Transverse colon (tissue), 4 donors: ENCODE measurements around the gene C17orf75. TPM values are rescaled to one million over a fixed set of nuclear protein-coding genes. Genes with fewer than 3 reads are reported as not detected.

Experiments used
- DNase-seq: peaks from one replicate; pipeline ENCODE4 v3.0.0-alpha.2; 2019
- H3K27ac ChIP-seq, 4 donors: fragments of 200-600 bp; sonication (generic); 2 replicates each; pipeline ENCODE4 v1.5.1; 2016 to 2018; ENCODE audit warnings: inconsistent platforms in 4 of 4
- H3K27me3 ChIP-seq: fragments of 200-600 bp; sonication (generic); 2 replicates; pipeline ENCODE4 v1.5.1; 2017; ENCODE audit warnings: inconsistent platforms
- H3K36me3 ChIP-seq, 4 donors: fragments of 200-600 bp; sonication (generic); 2 replicates each; pipeline ENCODE4 v1.5.1; 2017 to 2019; ENCODE audit warnings: inconsistent platforms in 4 of 4
- H3K4me1 ChIP-seq, 4 donors: fragments of 200-600 bp; sonication (generic); 2 replicates each; pipeline ENCODE4 v1.5.1; 2017 to 2020; ENCODE audit warnings: inconsistent platforms in 4 of 4
- H3K4me3 ChIP-seq, 4 donors: fragments of 200-600 bp; sonication (generic); 1 replicate in 1 of 4; 2 replicates in 3 of 4; pipeline versions ENCODE4 v1.5.1 to v1.6.1; 2017 to 2019; ENCODE audit warnings: inconsistent platforms in 4 of 4
- H3K9me3 ChIP-seq, 2 donors: fragments of 200-600 bp; sonication (generic); 2 replicates each; pipeline ENCODE4 v1.5.1; 2017 to 2019; ENCODE audit warnings: inconsistent platforms in 2 of 2
- EP300 ChIP-seq: sonication (generic); formaldehyde crosslinking; IDR thresholded peaks from one replicate; pipeline ENCODE4 v1.6.1; 2017; ENCODE audit warnings: antibody characterized with exemption, low read depth
- POLR2A ChIP-seq: fragments of 450-650 bp; IDR thresholded peaks from one replicate; pipeline ENCODE4 v1.6.1; 2016; ENCODE audit warnings: antibody characterized with exemption, mild to moderate bottlenecking, moderate library complexity
- POLR2AphosphoS5 ChIP-seq, 3 donors: sonication (generic); formaldehyde crosslinking; IDR thresholded peaks; one replicate each; pipeline ENCODE4 v1.6.1; 2016; ENCODE audit warnings: antibody characterized with exemption in 3 of 3
- WGBS, 2 donors: methylation state at CpG; one replicate each; pipeline ENCODE4 v1.1.5; 2018; ENCODE audit warnings: low coverage in 1 of 2; 5-methylcytosine and 5-hydroxymethylcytosine counted together
- in situ Hi-C, 4 donors: fragments of 200-750 bp; cut with MboI; loops; one replicate each; pipeline versions ENCODE4 v1.15.0 to v1.15.1; 2017; ENCODE audit warnings: low sequenced_read_pairs in 3 of 4, low pct_ligation_motif_present in 1 of 4, low pct_unique_long_range_greater_than_20kb in 1 of 4
- intact Hi-C: fragments of 100-400 bp; cut with DNase I; formaldehyde crosslinking; loops from one replicate; pipeline ENCODE4 v1.15.1; 2023; ENCODE audit warnings: low total_unique reads
- total RNA-seq, 4 donors: library from RNA; depleted of rRNA; stranded (reverse); fragments of >200 nt; gene quantifications; one replicate each; pipeline ENCODE4 v1.1.0, GENCODE V29; 2016
- TF ChIP-seq, protein P1 (sequence below), 5 experiments: fragments of 200-600 bp in 3 of 5; fragments of 450-650 bp in 2 of 5; sonication (generic) in 3 of 5; IDR thresholded peaks; 1 replicate in 2 of 5; 2 replicates in 3 of 5; pipeline ENCODE4 v1.5.1; 2016 to 2017; ENCODE audit warnings: antibody characterized with exemption in 5 of 5, inconsistent platforms in 3 of 5, mild to moderate bottlenecking in 2 of 5, moderate library complexity in 1 of 5

Gene C17orf75
- total RNA-seq, 4 donors from 2014 or later, result 2.2 to 17.6 (median 9.6) TPM

DNA sequence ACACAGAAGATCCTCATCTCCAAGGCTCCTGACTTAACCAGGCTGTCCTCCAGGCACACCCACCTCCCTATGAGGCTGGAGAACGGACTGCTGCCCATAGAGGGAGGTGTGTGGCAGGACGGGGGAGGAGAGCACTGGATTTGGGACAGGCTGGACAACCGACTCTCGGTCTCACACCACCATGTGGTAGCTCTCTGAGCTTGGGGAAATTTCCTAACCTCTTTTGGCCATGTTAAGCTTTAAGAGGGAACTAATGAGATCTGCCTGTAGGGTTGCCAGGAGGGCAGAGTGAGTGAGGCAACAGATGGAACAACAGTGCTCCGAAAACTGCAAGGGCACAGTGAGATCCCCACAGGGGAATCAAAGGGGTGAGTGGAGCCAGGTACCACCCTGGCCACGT, 43.7 kb downstream of the C17orf75 start:
- Histone ChIP-seq H3K4me1 (no peaks in the 10 kb centered on the region), H3K36me3 (no peaks in the 10 kb centered on the region), H3K27me3 (no peaks in the 10 kb centered on the region), H3K4me3 (no peak overlapping the region), H3K27ac (no peak overlapping the region), H3K9me3 (no peaks in the 10 kb centered on the region)
- 89% methylated on average over 6 of the region's 6 CpGs; no CpG with 5 or more reads in 1 of the 2 donors for WGBS, 2 donors
- no peak for DNase-seq
- intact Hi-C loops (no loop called here), in situ Hi-C loops (no loop called here)
- TF ChIP-seq EP300, result no peak
- TF ChIP-seq, protein P1, sequence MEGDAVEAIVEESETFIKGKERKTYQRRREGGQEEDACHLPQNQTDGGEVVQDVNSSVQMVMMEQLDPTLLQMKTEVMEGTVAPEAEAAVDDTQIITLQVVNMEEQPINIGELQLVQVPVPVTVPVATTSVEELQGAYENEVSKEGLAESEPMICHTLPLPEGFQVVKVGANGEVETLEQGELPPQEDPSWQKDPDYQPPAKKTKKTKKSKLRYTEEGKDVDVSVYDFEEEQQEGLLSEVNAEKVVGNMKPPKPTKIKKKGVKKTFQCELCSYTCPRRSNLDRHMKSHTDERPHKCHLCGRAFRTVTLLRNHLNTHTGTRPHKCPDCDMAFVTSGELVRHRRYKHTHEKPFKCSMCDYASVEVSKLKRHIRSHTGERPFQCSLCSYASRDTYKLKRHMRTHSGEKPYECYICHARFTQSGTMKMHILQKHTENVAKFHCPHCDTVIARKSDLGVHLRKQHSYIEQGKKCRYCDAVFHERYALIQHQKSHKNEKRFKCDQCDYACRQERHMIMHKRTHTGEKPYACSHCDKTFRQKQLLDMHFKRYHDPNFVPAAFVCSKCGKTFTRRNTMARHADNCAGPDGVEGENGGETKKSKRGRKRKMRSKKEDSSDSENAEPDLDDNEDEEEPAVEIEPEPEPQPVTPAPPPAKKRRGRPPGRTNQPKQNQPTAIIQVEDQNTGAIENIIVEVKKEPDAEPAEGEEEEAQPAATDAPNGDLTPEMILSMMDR (IDR thresholded peaks at IDR 0.05), result no peak
- TF ChIP-seq POLR2A, result no peak
- no peak for TF ChIP-seq POLR2AphosphoS5 (IDR thresholded peaks at IDR 0.05)

DNA sequence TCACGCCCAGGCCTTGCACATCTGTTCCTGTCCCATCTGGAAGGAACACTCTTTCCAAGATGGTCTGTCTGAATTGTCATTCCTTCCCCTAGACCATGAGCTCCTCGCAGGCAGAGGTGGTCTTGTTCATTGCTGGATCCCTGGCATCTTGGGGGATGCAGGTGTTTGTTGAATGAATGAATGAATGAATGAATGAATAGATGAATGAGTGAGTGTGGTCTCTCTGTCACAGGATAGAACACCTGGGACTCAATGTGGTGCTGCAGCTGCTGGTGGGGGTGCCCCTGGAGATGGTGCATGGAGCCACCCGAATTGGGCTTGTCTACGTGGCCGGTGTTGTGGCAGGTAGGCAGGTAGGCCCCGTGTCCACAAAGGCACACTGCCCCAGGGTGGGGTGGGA, 44.1 kb downstream of the C17orf75 start:
- no peak for TF ChIP-seq EP300
- TF ChIP-seq POLR2A, result no peak
- no peak for TF ChIP-seq POLR2AphosphoS5 (IDR thresholded peaks at IDR 0.05)
- TF ChIP-seq, protein P1 (IDR thresholded peaks at IDR 0.05), result no peak
- Histone ChIP-seq H3K4me3 (no peak overlapping the region), H3K4me1 (no peaks in the 10 kb centered on the region), H3K36me3 (no peaks in the 10 kb centered on the region), H3K27ac (no peak overlapping the region), H3K9me3 (no peaks in the 10 kb centered on the region), H3K27me3 (no peaks in the 10 kb centered on the region)
- DNase-seq, result no peak
- intact Hi-C loops, result no loop called here
- in situ Hi-C loops, result no loop called here
- 86% methylated on average over 6 of the region's 6 CpGs; no CpG with 5 or more reads in 1 of the 2 donors for WGBS, 2 donors

DNA sequence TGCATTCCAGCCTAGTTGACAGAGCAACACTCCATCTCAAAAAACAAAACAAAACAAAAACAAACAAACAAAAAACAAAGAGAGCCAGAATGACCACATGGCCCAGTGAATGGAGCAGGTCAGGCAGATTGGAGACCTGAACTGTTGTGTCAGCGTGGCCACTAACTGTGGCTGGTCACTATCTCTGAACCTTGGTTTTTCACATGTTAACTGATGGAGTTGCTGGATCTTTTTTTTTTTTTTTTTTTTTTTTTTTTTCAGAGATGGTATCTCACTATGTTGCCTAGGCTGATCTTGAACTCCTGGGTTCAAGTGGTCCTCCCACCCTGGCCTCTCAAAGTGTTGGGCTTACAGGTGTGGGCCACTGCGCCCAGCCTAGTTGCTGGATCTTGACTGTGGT, 44.5 kb downstream of the C17orf75 start:
- Histone ChIP-seq H3K4me1 (no peaks in the 10 kb centered on the region), H3K27me3 (no peaks in the 10 kb centered on the region), H3K27ac (no peak overlapping the region), H3K4me3 (no peak overlapping the region), H3K9me3 (no peaks in the 10 kb centered on the region), H3K36me3 (no peaks in the 10 kb centered on the region)
- intact Hi-C loops, result no loop called here
- in situ Hi-C loops, result no loop called here
- TF ChIP-seq POLR2A (no peak), EP300 (no peak), POLR2AphosphoS5 (IDR thresholded peaks at IDR 0.05) (no peak)
- TF ChIP-seq, protein P1 (IDR thresholded peaks at IDR 0.05), result no peak
- no peak for DNase-seq
- WGBS, 2 donors, result 98 to 100% methylated on average over 1 to 2 of the region's 2 CpGs

DNA sequence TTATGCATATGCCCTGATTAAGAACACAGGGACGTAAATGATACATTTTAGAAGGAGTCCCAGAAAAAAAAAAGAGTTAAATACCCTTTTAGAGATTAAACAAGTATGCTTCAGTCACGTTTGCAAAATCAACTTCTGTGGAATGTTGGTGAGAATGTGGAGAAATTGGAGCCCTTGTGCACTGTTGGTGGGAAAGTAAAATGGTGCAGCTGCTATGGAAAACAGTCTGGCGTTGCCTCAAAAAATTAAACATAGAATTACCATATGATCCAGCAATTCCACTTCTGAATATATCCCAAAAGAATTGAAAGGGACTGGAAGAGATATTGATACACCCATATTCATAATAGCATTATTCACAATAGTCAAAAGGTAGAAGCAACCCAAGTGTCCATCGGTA, 49.9 kb downstream of the C17orf75 start:
- Histone ChIP-seq H3K27ac (no peak overlapping the region), H3K4me3 (no peak overlapping the region), H3K36me3 (no peaks in the 10 kb centered on the region), H3K27me3 (no peaks in the 10 kb centered on the region), H3K4me1 (no peaks in the 10 kb centered on the region), H3K9me3 (no peaks in the 10 kb centered on the region)
- DNase-seq, result no peak
- WGBS, 2 donors, result 71 to 74% methylated on average over 4 of the region's 4 CpGs
- no peak for TF ChIP-seq POLR2A
- no peak for TF ChIP-seq EP300
- TF ChIP-seq, protein P1 (IDR thresholded peaks at IDR 0.05), result no peak
- TF ChIP-seq POLR2AphosphoS5 (IDR thresholded peaks at IDR 0.05), result no peak
- intact Hi-C loops (no loop called here), in situ Hi-C loops (no loop called here)
